ENCODE data around the gene WDR64.

DNA sequence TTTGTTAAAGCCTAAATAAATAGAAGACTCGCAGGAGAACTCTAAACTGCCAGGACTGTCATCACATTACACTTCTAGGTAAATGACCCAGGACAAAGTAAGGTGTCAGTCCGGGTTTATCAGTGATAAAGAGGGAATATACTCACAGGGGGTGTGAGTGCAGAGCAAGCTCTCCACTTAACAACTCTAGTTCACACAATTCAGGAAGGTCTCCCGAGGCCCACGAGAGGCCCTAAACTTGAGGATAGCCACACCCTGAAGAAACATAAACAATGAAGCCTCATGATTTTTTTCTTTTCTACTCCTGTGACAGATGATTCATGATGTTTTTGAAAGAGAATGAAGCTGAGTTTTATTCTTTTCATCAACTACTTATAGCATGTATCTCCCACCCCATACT is 130.3 kb downstream of the WDR64 start:
- TF ChIP-seq, protein P1, sequence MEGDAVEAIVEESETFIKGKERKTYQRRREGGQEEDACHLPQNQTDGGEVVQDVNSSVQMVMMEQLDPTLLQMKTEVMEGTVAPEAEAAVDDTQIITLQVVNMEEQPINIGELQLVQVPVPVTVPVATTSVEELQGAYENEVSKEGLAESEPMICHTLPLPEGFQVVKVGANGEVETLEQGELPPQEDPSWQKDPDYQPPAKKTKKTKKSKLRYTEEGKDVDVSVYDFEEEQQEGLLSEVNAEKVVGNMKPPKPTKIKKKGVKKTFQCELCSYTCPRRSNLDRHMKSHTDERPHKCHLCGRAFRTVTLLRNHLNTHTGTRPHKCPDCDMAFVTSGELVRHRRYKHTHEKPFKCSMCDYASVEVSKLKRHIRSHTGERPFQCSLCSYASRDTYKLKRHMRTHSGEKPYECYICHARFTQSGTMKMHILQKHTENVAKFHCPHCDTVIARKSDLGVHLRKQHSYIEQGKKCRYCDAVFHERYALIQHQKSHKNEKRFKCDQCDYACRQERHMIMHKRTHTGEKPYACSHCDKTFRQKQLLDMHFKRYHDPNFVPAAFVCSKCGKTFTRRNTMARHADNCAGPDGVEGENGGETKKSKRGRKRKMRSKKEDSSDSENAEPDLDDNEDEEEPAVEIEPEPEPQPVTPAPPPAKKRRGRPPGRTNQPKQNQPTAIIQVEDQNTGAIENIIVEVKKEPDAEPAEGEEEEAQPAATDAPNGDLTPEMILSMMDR (IDR thresholded peaks at IDR 0.05; ENCODE audit: low read depth, low read length): no peak
- no peak for TF ChIP-seq POLR2A (IDR thresholded peaks at IDR 0.05; ENCODE audit: extremely low read depth, insufficient read length)
- TF ChIP-seq, protein P2, sequence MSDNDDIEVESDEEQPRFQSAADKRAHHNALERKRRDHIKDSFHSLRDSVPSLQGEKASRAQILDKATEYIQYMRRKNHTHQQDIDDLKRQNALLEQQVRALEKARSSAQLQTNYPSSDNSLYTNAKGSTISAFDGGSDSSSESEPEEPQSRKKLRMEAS (IDR thresholded peaks at IDR 0.05; ENCODE audit: low read depth, low read length): no peak

Data from NB4 (cell line).